Stomach (tissue), 4 donors: Measurements from ENCODE around the gene TRAF3IP1.

Experiments
- CTCF ChIP-seq, 7 experiments: fragments of 450-650 bp in 4 of 7; fragments of 200-600 bp in 3 of 7; sonication (generic) in 3 of 7; IDR thresholded peaks; one replicate each; pipeline ENCODE4 v1.5.1; 2016 to 2019; ENCODE audit warnings: antibody characterized with exemption in 7 of 7, control low read depth in 2 of 7, mild to moderate bottlenecking in 1 of 7
- EP300 ChIP-seq: sonication (generic); formaldehyde crosslinking; IDR thresholded peaks from one replicate; pipeline ENCODE4 v1.6.1; 2017; ENCODE audit warnings: antibody characterized with exemption
- POLR2A ChIP-seq, 4 donors: fragments of 450-650 bp; IDR thresholded peaks; one replicate each; pipeline ENCODE4 v1.6.1; 2016; ENCODE audit warnings: antibody characterized with exemption in 4 of 4, control low read depth in 2 of 4, mild to moderate bottlenecking in 1 of 4, moderate library complexity in 1 of 4
- POLR2AphosphoS5 ChIP-seq, 3 donors: sonication (generic); formaldehyde crosslinking; IDR thresholded peaks; one replicate each; pipeline ENCODE4 v1.6.1; 2016; ENCODE audit warnings: antibody characterized with exemption in 3 of 3

GRCh38 chr2:238399094-238399493 lies 78.8 kb downstream of the TRAF3IP1 start:
- no peak for TF ChIP-seq CTCF (IDR thresholded peaks at IDR 0.05)
- TF ChIP-seq EP300: no peak
- TF ChIP-seq POLR2AphosphoS5 (IDR thresholded peaks at IDR 0.05): no peak
- no peak for TF ChIP-seq POLR2A (IDR thresholded peaks at IDR 0.05)
